ENCODE data around the gene ZMYM3.

The ZMYM3 gene

DNA sequence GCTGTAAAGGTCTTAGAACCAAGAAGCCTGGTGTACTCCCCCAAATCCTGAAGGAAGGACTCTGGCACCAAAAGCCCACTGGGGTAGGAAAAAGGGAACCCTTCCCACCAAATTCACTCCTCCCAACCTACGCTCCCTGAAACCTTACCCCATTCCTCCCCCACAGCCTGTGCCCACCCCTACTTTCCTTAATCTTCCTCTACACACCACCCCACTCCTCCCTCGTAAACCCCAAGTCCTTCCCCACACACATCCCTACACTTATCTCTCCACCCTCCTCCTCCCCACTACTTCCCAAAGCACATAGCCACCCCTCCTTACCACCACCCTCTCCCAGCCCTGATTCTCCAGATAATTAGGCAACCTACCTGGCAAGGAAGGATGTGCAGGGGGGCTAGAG, 1.7 kb downstream of the ZMYM3 start:
- DNase-seq: no peak

DNA sequence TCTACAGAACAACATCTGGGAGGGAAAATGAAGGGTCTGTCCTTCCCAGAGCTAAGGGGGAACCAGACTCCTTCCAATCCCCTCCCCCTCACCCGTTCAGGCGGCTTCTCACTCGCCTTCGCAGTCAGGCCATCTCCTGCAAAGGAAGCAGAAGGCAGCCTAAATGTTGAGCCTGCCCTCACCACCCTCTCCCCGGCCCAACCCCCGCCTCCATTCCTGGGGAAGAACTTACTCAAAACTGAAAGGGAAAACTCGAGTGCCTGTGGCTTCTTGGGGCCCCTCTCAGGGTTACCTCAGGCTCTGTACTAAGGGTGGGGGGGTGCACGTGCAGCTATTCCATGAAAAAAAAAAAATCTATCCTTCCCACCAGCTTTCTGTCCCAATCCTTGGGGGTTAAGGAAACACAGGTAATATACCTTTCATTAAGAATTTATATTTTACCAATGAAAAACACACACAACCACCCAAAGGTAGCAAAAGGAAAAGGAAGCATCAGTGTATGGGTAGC, 2.4 kb downstream of the ZMYM3 start:
- no peak for DNase-seq

DNA sequence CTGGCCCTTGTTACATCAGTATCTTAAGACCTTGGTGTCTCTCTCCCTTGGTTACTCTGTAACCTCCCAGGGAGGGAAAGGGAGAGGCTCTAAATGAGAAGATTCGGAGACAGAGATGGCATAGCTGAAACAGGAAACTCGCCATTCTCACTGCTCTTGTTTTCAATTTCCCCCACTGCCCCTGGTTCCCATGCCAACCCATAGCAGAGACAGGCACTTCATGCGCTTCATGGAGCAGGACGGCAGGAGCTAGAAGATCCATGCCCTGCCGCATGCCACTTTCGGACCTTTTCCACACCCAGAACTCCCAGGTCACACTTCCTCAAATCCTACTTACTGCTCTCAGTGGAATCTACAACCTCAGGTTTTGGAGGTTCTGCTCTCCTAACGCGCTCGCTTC, 3.1 kb downstream of the ZMYM3 start:
- DNase-seq: no peak

DNA sequence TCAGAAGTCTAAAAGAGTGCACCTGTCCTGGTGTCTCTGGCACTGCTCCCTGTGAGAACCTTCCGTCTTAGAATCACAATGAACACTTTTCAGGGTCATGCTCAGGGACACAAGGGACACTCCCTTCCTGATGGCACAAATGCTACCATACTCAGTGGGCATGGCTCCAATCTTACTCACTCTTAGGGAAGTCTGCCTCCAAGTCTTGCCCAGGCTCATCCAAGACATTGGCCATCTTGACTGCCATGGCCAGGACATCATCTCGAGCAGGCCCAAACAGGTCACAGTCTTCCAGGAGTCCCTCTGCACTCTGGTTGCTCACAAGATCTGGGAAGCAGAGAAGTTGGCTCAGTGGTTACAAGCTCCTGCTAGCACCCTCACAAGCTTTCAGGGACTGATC, 8.8 kb downstream of the ZMYM3 start:
- DNase-seq: no peak

DNA sequence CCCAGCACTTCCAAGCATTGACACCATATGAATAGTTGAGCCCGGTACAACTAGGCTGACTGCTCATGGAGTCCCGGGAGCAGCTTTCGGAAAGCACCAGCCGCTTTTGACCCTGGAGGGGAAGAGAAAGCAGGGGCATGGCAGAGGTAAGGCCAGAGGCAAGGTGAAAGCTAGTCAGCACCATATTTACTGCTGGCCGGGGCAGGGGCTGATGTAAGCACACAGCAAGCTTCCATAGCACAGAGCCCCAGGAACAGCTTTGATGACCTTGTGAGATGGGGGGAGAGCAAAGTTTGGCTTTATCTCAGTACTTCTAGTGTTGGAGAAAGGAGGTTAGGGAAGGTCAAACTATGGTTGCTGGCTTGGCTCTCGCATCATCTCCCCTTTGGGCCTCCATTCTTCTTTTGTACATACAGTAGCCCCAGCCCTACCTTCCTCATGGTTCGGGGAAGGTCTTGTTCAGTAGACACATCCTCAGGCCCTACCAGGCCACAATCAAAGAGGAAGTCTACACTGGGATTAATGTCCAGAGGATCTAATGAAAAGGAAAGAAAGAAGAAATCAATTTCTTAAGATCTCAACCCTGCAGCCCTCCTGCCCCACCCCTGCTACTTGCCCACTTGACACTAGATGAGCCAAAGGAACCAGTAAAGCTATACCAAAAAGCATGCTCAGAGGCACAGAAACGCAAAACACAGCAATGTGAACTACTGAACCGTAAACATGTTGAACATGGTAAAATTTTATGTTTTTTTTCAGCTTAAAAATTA, 9.4 kb downstream of the ZMYM3 start:
- no peak for DNase-seq

DNA sequence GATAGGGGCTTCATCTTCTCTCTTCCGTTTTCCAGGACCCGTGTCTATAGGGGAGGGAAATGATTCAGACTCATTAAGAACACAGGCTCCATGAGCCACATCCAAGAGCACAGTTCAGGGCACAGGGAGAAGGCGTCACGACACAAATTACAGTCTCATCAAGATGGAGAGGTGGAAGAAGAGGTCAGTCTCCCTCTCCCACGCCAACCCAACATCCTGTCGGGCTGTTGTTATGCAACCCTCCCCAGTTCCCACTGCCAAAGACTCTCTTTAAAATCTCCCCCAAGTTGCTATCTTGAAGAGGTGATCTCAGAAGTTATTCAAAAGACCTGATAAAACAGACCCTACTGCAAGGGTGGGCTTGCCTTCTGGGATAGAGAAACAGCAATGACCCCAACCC, 12.6 kb downstream of the ZMYM3 start:
- DNase-seq: no peak

DNA sequence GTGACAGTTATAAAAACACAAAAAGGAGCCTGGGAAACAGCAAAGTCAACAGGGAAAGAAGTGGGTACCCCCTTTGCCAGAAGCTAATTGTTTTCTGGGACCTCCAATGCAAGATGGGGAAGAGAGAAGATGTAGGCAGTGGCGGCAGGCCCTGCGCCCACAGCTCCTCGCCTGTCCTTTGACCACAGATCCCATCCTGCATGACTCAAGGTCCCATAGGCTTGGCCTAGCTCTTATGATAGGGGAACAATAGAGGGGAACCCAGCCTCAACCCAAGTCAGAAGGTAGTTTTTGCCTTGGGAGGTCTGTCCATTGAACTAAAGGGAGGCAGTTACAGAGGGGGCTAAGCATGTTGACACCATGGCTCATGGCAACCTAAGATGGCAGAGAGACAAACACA, 14.2 kb downstream of the ZMYM3 start:
- no peak for DNase-seq

DNA sequence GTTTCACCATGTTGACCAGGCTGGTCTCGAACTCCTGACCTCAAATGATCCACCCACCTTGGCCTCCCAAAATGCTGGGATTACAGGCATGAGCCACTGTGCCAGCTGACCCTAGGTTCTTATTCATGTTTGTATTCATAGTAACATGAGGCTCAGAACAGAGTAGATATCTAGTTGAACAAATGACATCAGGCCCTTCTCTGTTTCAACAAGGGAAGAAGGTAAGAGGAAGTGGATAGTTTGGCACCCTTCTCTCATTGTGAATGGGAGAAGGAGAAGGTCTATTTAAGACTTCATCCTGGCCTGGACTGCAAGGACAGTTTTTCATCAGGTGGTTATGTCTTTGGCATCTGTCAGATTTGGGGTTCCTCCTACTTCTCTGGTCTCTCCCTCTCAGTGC, 17.1 kb downstream of the ZMYM3 start:
- DNase-seq: no peak

DNA sequence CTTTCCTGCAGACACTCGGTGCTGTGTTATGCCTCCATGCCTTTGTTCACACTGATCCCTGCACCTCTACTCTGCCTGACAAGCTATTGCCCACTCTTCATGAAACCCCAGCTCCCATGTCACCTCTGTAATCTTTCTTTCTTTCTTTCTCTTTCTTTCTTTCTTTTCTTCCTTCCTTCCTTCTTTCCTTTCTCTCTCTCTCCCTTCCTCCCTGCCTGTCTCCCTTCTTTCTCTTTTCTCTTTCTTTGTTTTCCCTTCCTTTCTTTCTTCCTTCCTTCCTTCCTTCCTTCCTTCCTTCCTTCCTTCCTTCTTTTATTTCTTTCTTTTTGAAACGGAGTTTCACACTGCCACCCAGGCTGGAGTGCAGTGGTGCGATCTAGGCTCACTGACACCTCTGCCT, 18.5 kb downstream of the ZMYM3 start:
- DNase-seq: no peak

DNA sequence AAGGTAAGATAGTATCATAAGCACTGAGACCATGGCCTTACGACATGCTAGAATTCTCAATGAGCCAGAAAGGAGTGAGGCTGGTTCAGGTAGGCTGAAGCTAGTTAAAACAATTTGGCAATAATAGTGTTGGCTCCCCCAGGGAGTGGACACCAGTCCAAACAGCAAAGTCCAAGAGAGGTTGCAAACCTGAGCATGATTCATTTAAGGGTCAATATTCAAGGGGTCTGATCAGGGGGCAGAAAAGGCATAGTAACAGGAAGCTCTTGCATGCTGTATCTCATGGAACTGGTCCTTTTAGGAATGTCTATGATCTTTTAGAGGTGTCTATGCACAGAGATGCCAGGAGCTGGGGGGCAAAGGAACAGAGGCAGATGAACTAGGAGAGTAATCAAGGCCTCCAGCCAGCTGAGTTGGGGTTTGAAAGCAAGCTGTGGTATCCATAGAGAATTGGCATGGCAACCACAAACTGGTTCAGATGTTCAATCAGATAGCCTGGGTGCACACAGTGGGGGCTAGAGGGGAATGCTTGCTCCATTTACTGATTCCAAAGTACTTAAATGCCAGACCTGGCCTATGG, 25.8 kb downstream of the ZMYM3 start:
- no peak for DNase-seq

DNA sequence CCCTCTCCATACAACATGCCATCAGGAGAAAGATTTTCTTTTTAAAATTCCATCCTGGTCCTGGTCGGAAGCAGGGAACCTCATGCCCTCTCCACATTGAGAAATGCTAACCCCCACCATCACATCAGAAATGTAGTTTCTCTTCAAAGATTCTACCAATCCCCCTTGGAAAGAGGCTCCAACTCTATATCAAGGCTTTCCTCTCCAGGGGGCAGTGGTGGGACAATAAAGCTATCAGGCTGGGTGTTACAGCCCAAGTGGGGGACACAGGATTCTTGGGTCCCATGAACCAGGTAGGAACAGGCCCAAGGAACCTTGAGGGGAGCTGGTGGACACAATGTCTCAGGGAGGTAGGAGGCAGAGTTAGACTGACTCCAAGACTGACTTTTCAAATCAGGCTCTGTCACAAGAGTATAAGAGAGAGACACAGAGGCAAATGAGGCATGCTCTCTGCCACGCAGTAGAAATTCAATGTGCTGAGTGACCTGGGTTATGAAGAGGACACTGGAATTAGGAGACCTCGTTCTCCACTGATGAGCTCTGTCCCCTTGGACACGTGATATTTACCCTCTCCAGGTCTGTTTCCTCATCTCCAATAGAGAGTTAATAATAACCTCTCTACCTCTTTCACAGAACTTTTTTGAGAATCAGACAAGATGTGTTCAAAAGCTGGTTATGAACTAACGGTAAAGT, 26.4 kb downstream of the ZMYM3 start:
- no peak for DNase-seq

DNA sequence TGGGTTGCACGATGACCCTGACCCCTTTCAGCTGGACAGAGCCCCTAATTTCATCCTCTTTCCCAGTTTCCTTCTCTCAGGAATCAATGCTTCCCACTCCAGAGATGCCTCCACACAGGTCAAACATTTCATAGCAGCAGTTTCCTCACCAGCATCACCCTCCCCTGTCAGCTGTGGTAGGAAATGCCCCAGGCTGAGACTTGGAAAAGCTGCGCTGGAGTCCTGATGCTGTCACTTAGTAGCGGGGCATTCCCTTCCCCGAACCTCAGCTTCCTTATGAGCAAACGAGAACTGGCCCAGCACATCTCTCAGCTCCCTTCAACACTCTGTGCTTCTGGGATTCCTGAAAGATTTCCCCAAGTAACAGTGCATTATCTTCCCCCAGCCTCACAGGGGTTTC, 28.3 kb downstream of the ZMYM3 start:
- DNase-seq: no peak

DNA sequence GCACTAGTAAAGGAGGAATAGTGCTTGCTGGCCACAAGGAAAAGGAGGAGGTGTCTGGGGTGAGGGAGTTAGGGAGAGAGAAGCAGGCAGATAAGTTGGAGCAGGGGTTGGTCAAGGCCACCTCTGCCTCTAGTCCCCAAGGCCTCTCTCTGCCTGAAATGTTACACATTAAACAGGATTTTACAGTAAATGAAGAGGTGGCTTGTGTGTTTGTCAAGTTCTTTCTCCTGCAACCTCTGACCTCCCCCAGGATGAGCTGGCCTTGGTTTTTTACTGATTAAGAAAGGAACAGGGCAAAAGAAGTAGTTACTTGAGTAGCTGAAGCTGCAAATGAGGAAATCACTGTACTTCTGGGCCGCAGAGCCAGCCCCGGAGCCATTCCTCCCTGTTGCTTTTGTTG, 28.9 kb downstream of the ZMYM3 start:
- DNase-seq: no peak

DNA sequence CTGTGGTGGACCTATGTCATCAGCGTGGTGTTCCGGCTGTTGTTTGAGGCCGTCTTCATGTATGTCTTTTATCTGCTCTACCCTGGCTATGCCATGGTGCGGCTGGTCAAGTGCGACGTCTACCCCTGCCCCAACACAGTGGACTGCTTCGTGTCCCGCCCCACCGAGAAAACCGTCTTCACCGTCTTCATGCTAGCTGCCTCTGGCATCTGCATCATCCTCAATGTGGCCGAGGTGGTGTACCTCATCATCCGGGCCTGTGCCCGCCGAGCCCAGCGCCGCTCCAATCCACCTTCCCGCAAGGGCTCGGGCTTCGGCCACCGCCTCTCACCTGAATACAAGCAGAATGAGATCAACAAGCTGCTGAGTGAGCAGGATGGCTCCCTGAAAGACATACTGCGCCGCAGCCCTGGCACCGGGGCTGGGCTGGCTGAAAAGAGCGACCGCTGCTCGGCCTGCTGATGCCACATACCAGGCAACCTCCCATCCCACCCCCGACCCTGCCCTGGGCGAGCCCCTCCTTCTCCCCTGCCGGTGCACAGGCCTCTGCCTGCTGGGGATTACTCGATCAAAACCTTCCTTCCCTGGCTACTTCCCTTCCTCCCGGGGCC, 29.7 kb downstream of the ZMYM3 start:
- no peak for DNase-seq

DNA sequence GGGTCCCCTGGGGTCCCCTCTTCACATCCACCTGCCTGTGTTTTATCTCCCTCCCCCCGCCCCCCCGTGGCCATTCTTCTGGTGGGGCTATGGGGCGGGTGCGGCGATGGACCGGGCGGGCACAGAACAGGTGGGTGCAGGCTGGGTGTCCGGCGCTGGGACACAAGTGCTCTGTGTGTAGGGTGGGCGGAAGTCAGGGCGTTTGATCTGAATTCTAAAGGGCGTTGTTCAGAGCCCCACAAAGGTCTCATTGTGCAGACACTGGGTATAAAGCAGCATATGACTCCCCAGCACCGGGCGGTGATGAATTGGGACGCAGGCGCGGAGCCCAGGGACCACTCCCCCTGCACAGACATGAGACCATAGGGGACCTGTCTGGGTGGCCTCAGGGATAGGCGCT, 31.0 kb downstream of the ZMYM3 start, which contains the start of gene GJB1:
Gene GJB1, plus strand, starts transcription at position 296 of the 400 bp plus-strand sequence. CDS start 484 bp downstream, outside the sequence.
- DNase-seq: no peak

DNA sequence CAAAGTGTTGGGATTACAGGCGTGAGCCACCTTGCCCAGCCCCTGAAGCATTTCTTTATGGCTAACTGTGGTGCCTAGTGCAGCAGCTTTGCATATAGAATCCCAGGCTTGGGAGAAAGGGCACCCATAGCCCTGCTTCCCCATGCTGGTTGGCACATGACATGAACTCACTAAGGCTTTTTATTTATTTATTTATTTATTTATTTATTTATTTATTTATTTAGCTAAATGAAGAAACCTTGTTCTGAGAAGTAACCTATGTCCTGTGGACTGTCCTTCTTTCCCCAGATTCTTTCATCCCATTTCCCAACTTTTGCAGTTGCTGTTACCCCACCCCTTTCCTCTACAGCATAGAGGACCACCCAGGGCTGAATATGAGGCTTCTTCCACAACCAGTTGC, 32.8 kb downstream of the ZMYM3 start:
- DNase-seq: no peak

DNA sequence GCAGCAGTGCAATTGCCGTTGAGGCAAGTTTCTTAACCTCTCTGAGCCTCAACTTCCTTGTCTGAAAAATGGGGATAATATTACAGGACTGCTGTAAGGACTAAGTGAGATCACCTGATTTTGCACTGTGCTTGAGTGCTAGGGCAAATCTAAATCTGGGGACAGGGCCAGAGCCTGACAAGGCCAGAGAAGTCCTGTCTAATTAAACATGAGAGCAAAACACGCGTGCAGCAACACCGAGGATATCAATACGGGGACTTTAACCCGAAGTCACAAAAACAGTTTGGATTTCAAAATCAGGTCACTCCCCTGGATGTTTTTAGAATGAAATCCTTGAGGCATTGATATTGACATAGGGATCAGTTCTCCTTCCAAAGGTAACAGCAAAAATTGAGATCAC, 36.6 kb downstream of the ZMYM3 start:
- no peak for DNase-seq

DNA sequence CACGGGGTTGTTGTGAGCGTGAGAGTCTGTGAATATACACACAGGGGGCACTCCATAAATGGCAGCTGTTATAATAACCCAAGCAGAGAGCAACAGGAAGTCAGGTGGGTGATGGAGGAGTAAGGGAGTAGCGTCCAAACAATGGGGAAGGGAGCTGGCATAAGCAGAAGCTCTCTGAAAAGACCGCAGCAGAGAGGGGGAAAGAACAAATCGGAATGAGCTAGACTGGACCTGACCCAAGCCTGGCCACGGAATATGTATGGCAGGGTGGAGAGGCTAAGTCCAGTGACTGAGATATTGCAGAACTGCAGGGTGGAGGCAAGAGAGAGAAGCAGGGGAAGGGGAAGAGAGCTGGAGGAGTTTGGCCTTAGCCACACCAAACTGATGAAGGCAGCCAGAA, 37.5 kb downstream of the ZMYM3 start:
- no peak for DNase-seq

DNA sequence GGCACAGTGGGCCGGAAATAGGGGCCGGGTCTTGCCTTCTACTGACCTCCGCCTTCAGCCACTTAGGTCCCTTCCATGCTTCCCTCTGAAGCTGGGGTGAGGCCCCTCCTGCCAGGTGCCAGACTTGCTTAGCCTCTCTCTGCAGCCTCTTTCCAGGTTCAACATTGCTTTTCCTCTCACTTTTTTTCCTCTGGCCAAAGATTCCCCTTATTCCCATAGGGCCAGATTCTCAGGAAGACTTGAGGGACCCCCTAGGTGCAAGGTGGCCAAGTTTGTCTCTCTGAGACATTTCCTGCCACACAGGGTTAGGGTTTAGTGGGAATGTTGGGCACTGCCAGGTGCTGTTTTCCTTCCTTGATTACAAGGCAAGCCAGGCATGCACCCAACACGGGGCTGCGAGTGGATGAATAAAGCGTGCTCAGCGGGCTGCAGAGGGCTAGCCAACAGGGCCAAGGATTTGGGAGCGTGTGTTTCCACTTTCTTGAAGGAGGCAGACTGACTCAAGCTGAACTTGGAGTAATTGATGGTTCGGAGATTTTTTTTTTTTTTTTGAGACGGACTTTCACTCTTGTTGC, 38.5 kb downstream of the ZMYM3 start:
- DNase-seq: no peak

DNA sequence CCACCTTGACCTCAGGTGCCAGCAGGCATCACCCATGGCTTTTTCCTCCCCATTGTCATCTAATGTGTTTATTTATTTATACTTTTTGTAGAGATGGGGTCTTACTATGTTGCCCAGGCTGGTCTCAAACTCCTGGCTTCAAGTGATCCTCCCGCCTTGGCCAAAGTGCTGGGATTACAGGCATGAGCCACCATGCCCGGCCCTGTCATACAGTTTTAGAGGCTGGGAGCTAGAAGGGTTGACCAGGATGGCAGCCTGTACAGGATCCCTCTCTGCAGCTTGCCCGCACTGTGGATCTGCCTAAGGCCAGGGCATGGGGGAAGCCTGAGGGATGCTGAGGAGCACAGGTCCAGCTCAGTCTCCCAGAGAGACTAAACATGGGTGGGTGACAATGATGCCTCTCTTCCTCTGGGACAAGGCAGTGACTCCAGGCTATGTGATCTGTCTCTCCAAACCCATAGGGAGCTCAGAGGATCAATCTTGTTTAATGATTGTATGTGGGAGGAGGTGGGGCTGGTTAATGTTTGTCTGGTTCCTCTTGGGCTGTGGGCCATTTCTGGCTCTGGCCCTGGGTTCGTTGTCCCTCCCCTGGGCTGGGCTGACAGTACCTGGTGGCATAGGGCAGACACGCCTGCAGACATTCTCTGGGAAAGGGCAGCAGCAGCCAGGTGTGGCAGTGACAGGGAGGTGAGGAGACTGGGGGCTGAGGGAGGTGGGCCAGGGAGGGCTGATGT, 39.2 kb downstream of the ZMYM3 start:
- no peak for DNase-seq

DNA sequence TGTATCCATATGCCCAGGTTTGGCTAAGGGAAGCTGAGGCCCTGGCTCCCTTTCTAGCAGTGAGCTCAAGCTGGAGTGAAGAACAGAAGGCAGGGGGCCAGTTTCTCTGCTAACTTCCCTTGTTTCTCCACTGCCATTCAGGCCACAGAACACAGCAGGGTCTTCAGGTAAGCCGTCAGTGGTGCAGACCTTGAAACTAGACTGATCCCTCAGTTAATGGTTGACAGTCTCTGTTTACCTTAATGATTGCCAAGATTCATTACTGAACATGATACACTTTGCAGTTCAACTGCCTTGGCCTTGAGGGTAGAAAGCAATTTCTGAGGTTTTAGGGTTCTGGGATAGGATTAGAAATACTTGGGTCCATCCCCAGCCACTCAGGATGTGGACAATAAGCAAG, 39.8 kb downstream of the ZMYM3 start:
- DNase-seq: no peak

DNA sequence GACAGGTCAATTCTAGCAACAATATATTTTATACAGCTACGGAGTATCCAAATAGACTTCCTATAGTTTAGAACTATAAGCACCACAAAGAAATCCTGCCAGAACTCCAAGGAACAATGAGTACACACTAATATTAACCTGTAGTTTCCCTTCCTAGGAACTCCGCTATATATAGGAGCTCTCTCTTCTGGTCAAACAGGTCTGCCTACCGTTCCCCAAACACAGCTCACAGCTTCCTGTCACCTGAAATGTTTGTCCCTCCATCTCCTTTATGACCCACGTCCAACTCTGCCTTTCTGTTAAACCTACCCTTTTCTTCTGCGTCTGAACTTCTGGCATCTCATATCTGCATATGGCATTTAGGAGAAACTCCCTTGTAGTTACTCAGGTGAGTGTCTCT, 41.4 kb downstream of the ZMYM3 start:
- no peak for DNase-seq

DNA sequence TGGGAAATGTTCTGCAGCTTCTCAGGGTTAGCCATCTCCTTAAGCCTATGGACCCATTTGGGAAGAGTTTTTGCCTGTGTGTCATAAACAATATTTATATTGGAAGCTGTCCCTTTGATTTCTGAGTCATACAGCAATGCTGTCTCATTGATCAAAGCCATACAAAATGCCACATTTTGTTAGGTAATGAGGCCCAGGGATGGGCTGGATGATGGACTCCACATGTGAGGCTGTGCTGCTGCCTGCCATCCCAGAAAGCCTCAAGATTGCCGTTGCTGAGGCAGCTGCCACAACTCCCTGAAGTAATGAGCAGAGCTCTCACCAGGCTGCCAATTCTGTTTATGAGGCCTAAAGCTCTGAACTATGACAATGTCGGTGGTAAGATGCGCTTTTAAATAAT, 43.1 kb downstream of the ZMYM3 start:
- no peak for DNase-seq
